Gastroesophageal sphincter (tissue), 3 donors: ENCODE measurements around the gene ZNF613.

Experiments used
- EP300 ChIP-seq: sonication (generic); formaldehyde crosslinking; IDR thresholded peaks from one replicate; pipeline ENCODE4 v1.6.1; 2017; ENCODE audit warnings: antibody characterized with exemption, mild to moderate bottlenecking
- POLR2A ChIP-seq, 2 donors: fragments of 450-650 bp; IDR thresholded peaks; one replicate each; pipeline ENCODE4 v1.6.1; 2017; ENCODE audit warnings: antibody characterized with exemption in 2 of 2, mild to moderate bottlenecking in 2 of 2, moderate library complexity in 1 of 2
- POLR2AphosphoS5 ChIP-seq: sonication (generic); formaldehyde crosslinking; IDR thresholded peaks from one replicate; pipeline ENCODE4 v1.6.1; 2017; ENCODE audit warnings: antibody characterized with exemption
- TF ChIP-seq, protein P1 (sequence below), 4 experiments: fragments of 200-600 bp in 2 of 4; fragments of 450-650 bp in 2 of 4; sonication (generic) in 1 of 4; IDR thresholded peaks; one replicate each; pipeline ENCODE4 v1.5.1; 2017 to 2019; ENCODE audit warnings: antibody characterized with exemption in 4 of 4, mild to moderate bottlenecking in 2 of 4, moderate library complexity in 2 of 4

- TF ChIP-seq, protein P1, sequence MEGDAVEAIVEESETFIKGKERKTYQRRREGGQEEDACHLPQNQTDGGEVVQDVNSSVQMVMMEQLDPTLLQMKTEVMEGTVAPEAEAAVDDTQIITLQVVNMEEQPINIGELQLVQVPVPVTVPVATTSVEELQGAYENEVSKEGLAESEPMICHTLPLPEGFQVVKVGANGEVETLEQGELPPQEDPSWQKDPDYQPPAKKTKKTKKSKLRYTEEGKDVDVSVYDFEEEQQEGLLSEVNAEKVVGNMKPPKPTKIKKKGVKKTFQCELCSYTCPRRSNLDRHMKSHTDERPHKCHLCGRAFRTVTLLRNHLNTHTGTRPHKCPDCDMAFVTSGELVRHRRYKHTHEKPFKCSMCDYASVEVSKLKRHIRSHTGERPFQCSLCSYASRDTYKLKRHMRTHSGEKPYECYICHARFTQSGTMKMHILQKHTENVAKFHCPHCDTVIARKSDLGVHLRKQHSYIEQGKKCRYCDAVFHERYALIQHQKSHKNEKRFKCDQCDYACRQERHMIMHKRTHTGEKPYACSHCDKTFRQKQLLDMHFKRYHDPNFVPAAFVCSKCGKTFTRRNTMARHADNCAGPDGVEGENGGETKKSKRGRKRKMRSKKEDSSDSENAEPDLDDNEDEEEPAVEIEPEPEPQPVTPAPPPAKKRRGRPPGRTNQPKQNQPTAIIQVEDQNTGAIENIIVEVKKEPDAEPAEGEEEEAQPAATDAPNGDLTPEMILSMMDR (IDR thresholded peaks at IDR 0.05): no peak
- TF ChIP-seq POLR2A (IDR thresholded peaks at IDR 0.05) (no peak), POLR2AphosphoS5 (no peak), EP300 (no peak)
Measured at GRCh38 chr19:51882518-51882917, 44.8 kb upstream of the ZNF613 start.
